VCaP (cell line): Measurements from ENCODE around the gene ULBP2.
"Not testable (repeated sequence)": the region's sequence is repeated elsewhere in the genome, so short reads cannot be mapped to it uniquely, and the experiment has no call there.

ENCODE experiments used
- H3K27ac ChIP-seq: fragments of 450-650 bp; 2 replicates; pipeline ENCODE4 v1.5.1; 2017
- CTCF ChIP-seq: fragments of 450-650 bp; conservative IDR thresholded peaks from 2 replicates; pipeline ENCODE4 v1.5.1; 2017; ENCODE audit warnings: mild to moderate bottlenecking, moderate library complexity

ULBP2 gene

GRCh38 chr6:149951096-149951495, 9.3 kb downstream of the ULBP2 start:
- no peak for TF ChIP-seq CTCF

GRCh38 chr6:149951626-149952025, 9.8 kb downstream of the ULBP2 start:
- no peak for TF ChIP-seq CTCF

More at GRCh38 chr6:149951096-149951495, 9.3 kb downstream of the ULBP2 start:
- H3K27ac ChIP-seq, result no peak overlapping the region

GRCh38 chr6:149953390-149953789, 11.6 kb downstream of the ULBP2 start:
- H3K27ac ChIP-seq, result not testable (repeated sequence)

More at GRCh38 chr6:149951626-149952025, 9.8 kb downstream of the ULBP2 start:
- H3K27ac ChIP-seq, result no peak overlapping the region

GRCh38 chr6:149953934-149954327, 12.1 kb downstream of the ULBP2 start:
- H3K27ac ChIP-seq, result not testable (repeated sequence)

GRCh38 chr6:149954328-149954983, 12.6 kb downstream of the ULBP2 start:
- not testable (repeated sequence) for H3K27ac ChIP-seq

GRCh38 chr6:149954984-149955653, 13.3 kb downstream of the ULBP2 start:
- not testable (repeated sequence) for H3K27ac ChIP-seq

GRCh38 chr6:149955654-149956317, 14.0 kb downstream of the ULBP2 start:
- H3K27ac ChIP-seq, result not testable (repeated sequence)

- not testable (repeated sequence) for H3K27ac ChIP-seq
Measured at GRCh38 chr6:149958124-149958523, 16.3 kb downstream of the ULBP2 start.

- not testable (repeated sequence) for H3K27ac ChIP-seq
Measured at GRCh38 chr6:149959806-149960205, 18.0 kb downstream of the ULBP2 start.

GRCh38 chr6:149960488-149960887, 18.7 kb downstream of the ULBP2 start:
- no peak overlapping the region for H3K27ac ChIP-seq
- no peak for TF ChIP-seq CTCF

GRCh38 chr6:149961728-149962425, 20.1 kb downstream of the ULBP2 start:
- H3K27ac ChIP-seq, result no peak overlapping the region
- peak; percentile 29 for TF ChIP-seq CTCF
